LNCaP clone FGC (cell line): ENCODE data around the gene STAT5A.
"Not testable (repeated sequence)": the region's sequence is repeated elsewhere in the genome, so short reads cannot be mapped to it uniquely, and the experiment has no call there.

Source experiments
- DNase-seq: peaks from one replicate; pipeline ENCODE4 v3.0.0-alpha.2; 2011; ENCODE audit warnings: low read depth
- H3K4me3 ChIP-seq: 2 replicates; pipeline ENCODE4 v1.5.1; 2011; ENCODE audit warnings: mild to moderate bottlenecking, low read depth, low read length, control low read depth
- CTCF ChIP-seq: IDR thresholded peaks from 2 replicates; pipeline ENCODE4 v1.5.1; 2012; ENCODE audit warnings: mild to moderate bottlenecking; ENCODE audit not compliant: control insufficient read depth, insufficient read depth; ENCODE audit errors: extremely low read depth

Gene STAT5A

GRCh38 chr17:42347198-42347597 lies 58.9 kb downstream of the STAT5A start:
- no peak overlapping the region for H3K4me3 ChIP-seq
- DNase-seq: peak; percentile 84
- TF ChIP-seq CTCF: no peak

- TF ChIP-seq CTCF: no peak
- H3K4me3 ChIP-seq: no peak overlapping the region
- no peak for DNase-seq
Measured at GRCh38 chr17:42347606-42348005, 59.3 kb downstream of the STAT5A start.

GRCh38 chr17:42348104-42348503 lies 59.8 kb downstream of the STAT5A start:
- TF ChIP-seq CTCF: no peak
- no peak for DNase-seq

GRCh38 chr17:42354956-42355843 lies 66.9 kb downstream of the STAT5A start:
- no peak for TF ChIP-seq CTCF
- no peak overlapping the region for H3K4me3 ChIP-seq
- no peak for DNase-seq

More at GRCh38 chr17:42348104-42348503, 59.8 kb downstream of the STAT5A start:
- no peak overlapping the region for H3K4me3 ChIP-seq

GRCh38 chr17:42358434-42358833 lies 70.1 kb downstream of the STAT5A start:
- H3K4me3 ChIP-seq: no peak overlapping the region
- DNase-seq: no peak
- no peak for TF ChIP-seq CTCF

- no peak overlapping the region for H3K4me3 ChIP-seq
- DNase-seq: no peak
- TF ChIP-seq CTCF: no peak
Measured at GRCh38 chr17:42359133-42359532, 70.8 kb downstream of the STAT5A start.

- not testable (repeated sequence) for DNase-seq, H3K4me3 ChIP-seq
Measured at GRCh38 chr17:42360388-42360787, 72.1 kb downstream of the STAT5A start.
